Spleen (tissue), 11 donors: ENCODE data around the gene LDB1. TPM values are rescaled to one million over a fixed set of nuclear protein-coding genes. Genes with fewer than 3 reads are reported as not detected.

Experiments
- DNase-seq: peaks from one replicate; pipeline ENCODE4 v3.0.0-alpha.2; 2020
- H3K27ac ChIP-seq, 8 donors: fragments of 200-600 bp; sonication (generic) in 7 of 8; 1 replicate in 4 of 8; 2 replicates in 4 of 8; pipeline versions ENCODE4 v1.5.0 to v1.8.0; 2016 to 2021; ENCODE audit warnings: inconsistent platforms in 4 of 8, mild to moderate bottlenecking in 4 of 8, moderate library complexity in 1 of 8
- H3K27me3 ChIP-seq, 7 donors: fragments of 200-600 bp; sonication (generic) in 6 of 7; replicated peaks in 1 of 7; 1 replicate in 4 of 7; 2 replicates in 3 of 7; pipeline versions ENCODE4 v1.5.0 to v1.8.0; 2016 to 2021; ENCODE audit warnings: inconsistent platforms in 3 of 7, mild to moderate bottlenecking in 1 of 7
- H3K36me3 ChIP-seq, 6 donors: fragments of 200-600 bp; sonication (generic) in 5 of 6; 1 replicate in 4 of 6; 2 replicates in 2 of 6; pipeline versions ENCODE4 v1.5.0 to v1.8.0; 2016 to 2021; ENCODE audit warnings: inconsistent platforms in 2 of 6
- H3K4me1 ChIP-seq, 6 donors: fragments of 200-600 bp; sonication (generic) in 5 of 6; 1 replicate in 3 of 6; 2 replicates in 3 of 6; pipeline versions ENCODE4 v1.5.0 to v1.8.0; 2016 to 2021; ENCODE audit warnings: inconsistent platforms in 3 of 6
- H3K4me3 ChIP-seq, 8 donors: fragments of 200-600 bp; sonication (generic) in 7 of 8; 1 replicate in 4 of 8; 2 replicates in 4 of 8; pipeline versions ENCODE4 v1.5.0 to v1.8.0; 2016 to 2021; ENCODE audit warnings: inconsistent platforms in 4 of 8, mild to moderate bottlenecking in 4 of 8, moderate library complexity in 2 of 8
- H3K9me3 ChIP-seq, 8 donors: fragments of 200-600 bp; sonication (generic) in 7 of 8; 1 replicate in 4 of 8; 2 replicates in 4 of 8; pipeline versions ENCODE4 v1.5.0 to v1.8.0; 2016 to 2021; ENCODE audit warnings: inconsistent platforms in 4 of 8
- CTCF ChIP-seq, 11 experiments: fragments of 200-600 bp in 7 of 11; fragments of 450-650 bp in 4 of 11; sonication (generic) in 4 of 11; IDR thresholded peaks in 8 of 11; conservative IDR thresholded peaks in 3 of 11; 1 replicate in 7 of 11; 2 replicates in 4 of 11; pipeline versions ENCODE4 v1.4.0 to v1.8.0; 2016 to 2021; ENCODE audit warnings: antibody characterized with exemption in 11 of 11, inconsistent platforms in 4 of 11, mild to moderate bottlenecking in 1 of 11
- POLR2A ChIP-seq, 3 donors: fragments of 450-650 bp; IDR thresholded peaks; one replicate each; pipeline ENCODE4 v1.5.1; 2017; ENCODE audit warnings: antibody characterized with exemption in 3 of 3, mild to moderate bottlenecking in 1 of 3
- POLR2AphosphoS5 ChIP-seq, 3 donors: sonication (generic); formaldehyde crosslinking; IDR thresholded peaks; one replicate each; pipeline ENCODE4 v1.5.1; 2017; ENCODE audit warnings: antibody characterized with exemption in 3 of 3
- WGBS, 5 donors: extraction: QIAGEN DNeasy Blood & Tissue Kit in 3 of 5; methylation state at CpG; one replicate each; pipeline versions ENCODE4 v1.1.5 to v1.1.7; 2013 to 2018; 5-methylcytosine and 5-hydroxymethylcytosine counted together
- intact Hi-C: fragments of 100-400 bp; cut with DNase I; formaldehyde crosslinking; loops from one replicate; pipeline ENCODE4 v1.15.0; 2023; ENCODE audit warnings: low total_unique reads
- polyA plus RNA-seq, 3 donors: library from polyadenylated mRNA; stranded (reverse); fragments of 200-250 nt; gene quantifications; one replicate each; pipeline ENCODE4 v1.2.1, GENCODE V29; 2013
- total RNA-seq, 7 donors: library from RNA; depleted of rRNA in 3 of 7; stranded (reverse); fragments of >200 nt in 3 of 7; fragmentation: NEBNext Ultra II Directional in 4 of 7; extraction: Animal tissue kit (Norgen Biotek cat#: 25700) in 4 of 7; gene quantifications; one replicate each; pipeline versions ENCODE4 v1.1.0 to v1.2.1, GENCODE V29; 2016 to 2021
- donor health status: healthy with polysubstance abuse.
- donor health status: DM: no; HTN: no; CAD: no; lungs with moderate emphysema.
- donor health status: DM: no; HTN: no; CAD: no.
- donor health status: Bipolar disorder and iron deficiency.
- donor health status: healthy.
- donor health status: DM: no; HTN: no; CAD: no.
- donor health status: DM: yes; HTN: yes; CAD: no.

The LDB1 gene
- total and polyA plus RNA-seq, 10 donors: 22.5 to 89.9 (median 65.1) TPM

- Histone ChIP-seq H3K4me1 (peaks cover 14 to 50% (median 40%) of the 10 kb centered on the region in 6 donors), H3K36me3 (peaks cover 0 to 6% (median 3%) of the 10 kb centered on the region in 6 donors), H3K27ac (peak within 1 kb of the TSS; percentile 86 to 93 (median 92)), H3K27me3 (no peaks in the 10 kb centered on the region), H3K4me3 (peak within 1 kb of the TSS; percentile 90 to 100 (median 98)), H3K9me3 (no peaks in the 10 kb centered on the region)
- 0 to 1% (median 0%) methylated on average over 29 to 64 of the region's 64 CpGs for WGBS, 5 donors
- DNase-seq: peak; percentile 99
- TF ChIP-seq CTCF (IDR thresholded peaks at IDR 0.05 in 8 of 11, conservative IDR thresholded peaks at IDR 0.05 in 3 of 11) (peak; percentile 90 to 98 (median 95)), POLR2A (IDR thresholded peaks at IDR 0.05) (peak in 1 of 3 donors; percentile 63), POLR2AphosphoS5 (IDR thresholded peaks at IDR 0.05) (peak; percentile 93 to 97 (median 93))
- intact Hi-C loops: no loop called here
These were observed 12.6 kb upstream of the LDB1 start, which contains the start of gene PPRC1 for GRCh38 chr10:102132563-102133372. Gene PPRC1, plus strand, starts transcription at chr10:102133040. Its CDS starts 29 bp downstream, at chr10:102133069.

DNA sequence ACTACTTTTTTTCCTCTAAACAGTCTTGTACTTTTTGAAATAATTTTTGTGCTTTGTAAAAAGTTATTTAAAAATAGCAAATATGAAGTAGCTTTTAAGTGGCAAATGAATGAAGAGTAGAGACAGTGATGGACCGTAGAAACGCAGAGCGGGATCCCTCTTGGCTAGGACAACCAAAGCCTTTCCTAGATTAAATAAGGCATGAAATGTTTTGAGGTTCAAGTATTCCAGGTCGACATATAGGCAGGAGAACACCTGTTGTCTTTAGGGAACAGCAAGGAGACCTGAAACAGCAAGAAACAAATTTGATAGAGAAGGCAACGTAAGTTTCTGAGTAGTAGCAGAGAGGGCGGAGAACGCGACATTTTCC lies 12.0 kb upstream of the LDB1 start:
- DNase-seq: no peak
- peak overlapping the region; percentile 86 to 93 (median 92) for H3K27ac ChIP-seq
- H3K27me3 ChIP-seq: no peaks in the 10 kb centered on the region
- H3K36me3 ChIP-seq: peaks cover 0 to under 1% (median 0%) of the 10 kb centered on the region in 6 donors
- H3K4me1 ChIP-seq: peaks cover 14 to 47% (median 40%) of the 10 kb centered on the region in 6 donors
- intact Hi-C loops: no loop called here
- no peaks in the 10 kb centered on the region for H3K9me3 ChIP-seq
- TF ChIP-seq CTCF (IDR thresholded peaks at IDR 0.05 in 8 of 11, conservative IDR thresholded peaks at IDR 0.05 in 3 of 11): no peak
- no peak for TF ChIP-seq POLR2A (IDR thresholded peaks at IDR 0.05)
- no peak for TF ChIP-seq POLR2AphosphoS5 (IDR thresholded peaks at IDR 0.05)
- 23 to 30% (median 27%) methylated on average over 8 of the region's 8 CpGs for WGBS, 5 donors
- H3K4me3 ChIP-seq: peak overlapping the region; percentile 90 to 100 (median 98)

DNA sequence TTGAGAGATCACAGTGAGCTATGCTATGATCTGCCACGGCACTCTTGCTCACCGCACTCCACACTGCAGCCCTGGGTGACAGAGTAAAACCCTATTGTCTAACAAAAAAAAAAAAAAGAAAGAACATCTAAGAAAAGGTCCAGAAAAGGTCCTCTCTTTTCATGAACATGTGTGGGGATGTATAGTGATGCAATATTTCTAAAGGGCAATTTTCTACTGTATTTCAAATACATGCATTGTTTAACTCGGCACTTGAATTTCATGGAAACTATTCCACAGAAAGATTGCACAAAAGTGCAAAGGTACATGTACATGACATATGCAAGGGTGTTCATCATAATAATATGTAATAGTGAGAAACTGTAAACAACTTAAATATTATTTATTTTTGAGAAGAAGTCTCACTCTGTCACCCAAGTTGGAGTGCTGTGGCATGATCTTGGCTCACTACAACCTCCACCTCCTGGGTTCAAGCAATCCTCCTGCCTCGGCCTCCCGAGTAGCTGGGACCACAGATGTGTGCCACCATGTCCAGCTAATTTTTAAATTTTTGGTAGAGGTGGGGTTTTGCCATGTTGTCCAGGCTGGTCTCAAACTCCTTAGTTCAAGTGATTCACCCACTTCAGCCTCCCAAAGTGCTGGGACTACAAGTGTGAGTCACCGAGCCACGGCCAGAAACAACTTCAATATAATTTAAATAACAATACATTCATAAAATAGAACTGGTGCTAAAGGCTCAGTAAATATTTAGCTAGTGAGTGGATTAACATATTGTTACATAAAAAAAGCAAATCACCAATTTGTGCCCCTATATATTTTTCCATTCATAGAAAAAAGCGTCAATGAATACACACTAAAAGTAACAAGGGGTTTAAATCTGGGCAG lies 11.4 kb upstream of the LDB1 start:
- H3K4me3 ChIP-seq: no peak overlapping the region
- DNase-seq: no peak
- no peak for TF ChIP-seq POLR2AphosphoS5 (IDR thresholded peaks at IDR 0.05)
- no peak for TF ChIP-seq POLR2A (IDR thresholded peaks at IDR 0.05)
- no peak for TF ChIP-seq CTCF (IDR thresholded peaks at IDR 0.05 in 8 of 11, conservative IDR thresholded peaks at IDR 0.05 in 3 of 11)
- intact Hi-C loops: no loop called here
- H3K27me3 ChIP-seq: no peaks in the 10 kb centered on the region
- no peaks in the 10 kb centered on the region for H3K9me3 ChIP-seq
- no peaks in the 10 kb centered on the region for H3K36me3 ChIP-seq
- WGBS, 5 donors: 86 to 93% (median 92%) methylated on average over 8 of the region's 8 CpGs
- peaks cover 13 to 40% (median 36%) of the 10 kb centered on the region in 6 donors for H3K4me1 ChIP-seq
- H3K27ac ChIP-seq: peak overlapping the region in 6 of 8 donors; percentile 89 to 93 (median 92)
